ENCODE results near the gene GALNTL6.

- TF ChIP-seq GABPB1 (CRISPR knock-in tag; IDR thresholded peaks at IDR 0.05), result no peak
- no peak for TF ChIP-seq POLR2AphosphoS5 (IDR thresholded peaks at IDR 0.05; ENCODE audit: control insufficient read depth, insufficient read depth, low read depth, low read length)
- TF ChIP-seq ZBED1 (IDR thresholded peaks at IDR 0.05), result no peak
- no peak for TF ChIP-seq CTCF (IDR thresholded peaks at IDR 0.05 in 2 of 3, conservative IDR thresholded peaks at IDR 0.05 in 1 of 3; ENCODE audit: insufficient read depth in 2 of 3, low read depth in 1 of 3, low read length in 3 of 3)
- TF ChIP-seq POLR2A (conservative IDR thresholded peaks at IDR 0.05), result no peak
These were observed 1024.9 kb downstream of the GALNTL6 start for GRCh38 chr4:172838111-172838510.

Data from K562 (cell line).